ENCODE data around the gene VAT1L.

GRCh38 chr16:77860953-77861352, 72.6 kb downstream of the VAT1L start:
- no peak for TF ChIP-seq EZH2phosphoT487 (IDR thresholded peaks at IDR 0.05; ENCODE audit: insufficient read depth, low read depth)
- no peak for TF ChIP-seq EZH2 (IDR thresholded peaks at IDR 0.05; ENCODE audit: insufficient read depth, poor library complexity, severe bottlenecking)
